Chondrocyte (in vitro differentiated cells): ENCODE data around the gene IRF2BP1. TPM values are rescaled to one million over a fixed set of nuclear protein-coding genes. Genes with fewer than 3 reads are reported as not detected.

Experiments used
- DNase-seq: peaks from one replicate; pipeline ENCODE4 v3.0.0; 2021; ENCODE audit warnings: mixed read lengths, low spot score
- H3K27ac Mint-ChIP-seq: one replicate; pipeline ENCODE4 v1.8.0; 2021; ENCODE audit warnings: mild to moderate bottlenecking, moderate library complexity, mixed read lengths; ENCODE audit not compliant: unreplicated experiment
- H3K27me3 Mint-ChIP-seq: 2 replicates; pipeline ENCODE4 v1.8.0; 2021; ENCODE audit warnings: low read depth, mixed read lengths
- H3K36me3 Mint-ChIP-seq: 2 replicates; pipeline ENCODE4 v1.8.0; 2021; ENCODE audit warnings: low read depth, mixed read lengths
- H3K4me1 Mint-ChIP-seq: 2 replicates; pipeline ENCODE4 v1.8.0; 2021; ENCODE audit warnings: low read depth, mild to moderate bottlenecking, mixed read lengths
- H3K4me3 Mint-ChIP-seq: one replicate; pipeline ENCODE4 v1.8.0; 2021; ENCODE audit warnings: mild to moderate bottlenecking, moderate library complexity, mixed read lengths; ENCODE audit not compliant: unreplicated experiment
- H3K9me3 Mint-ChIP-seq: 2 replicates; pipeline ENCODE4 v1.8.0; 2021; ENCODE audit warnings: low read depth, mixed read lengths
- CTCF ChIP-seq: fragments of 200-600 bp; sonication (generic); IDR thresholded peaks from 2 replicates; pipeline ENCODE4 v1.5.0; 2021; ENCODE audit warnings: antibody characterized with exemption, mild to moderate bottlenecking, moderate library complexity
- total RNA-seq: library from RNA; stranded (reverse); gene quantifications from 3 replicates; pipeline ENCODE4 v1.2.1, GENCODE V29; 2021

Gene IRF2BP1
- total RNA-seq, 1 donor from 2014 or later, result 30.5 TPM

GRCh38 chr19:45908956-45909355 lies 23.0 kb upstream of the IRF2BP1 start:
- Mint-ChIP-seq H3K27me3 (peaks cover 15% of the 10 kb centered on the region), H3K9me3 (no peaks in the 10 kb centered on the region), H3K27ac (no peak overlapping the region), H3K36me3 (no peaks in the 10 kb centered on the region), H3K4me3 (no peak overlapping the region), H3K4me1 (no peaks in the 10 kb centered on the region)
- TF ChIP-seq CTCF, result no peak
- no peak for DNase-seq

- no peak for TF ChIP-seq CTCF
- Mint-ChIP-seq H3K27me3 (peaks cover 9% of the 10 kb centered on the region), H3K36me3 (no peaks in the 10 kb centered on the region), H3K4me3 (no peak overlapping the region), H3K9me3 (no peaks in the 10 kb centered on the region), H3K4me1 (peaks cover 4% of the 10 kb centered on the region), H3K27ac (no peak overlapping the region)
- DNase-seq, result no peak
Observed at GRCh38 chr19:45906221-45906620, 20.3 kb upstream of the IRF2BP1 start.

GRCh38 chr19:45905011-45905410 lies 19.1 kb upstream of the IRF2BP1 start:
- TF ChIP-seq CTCF, result no peak
- Mint-ChIP-seq H3K27ac (no peak overlapping the region), H3K4me1 (peaks cover 15% of the 10 kb centered on the region), H3K36me3 (peaks cover 4% of the 10 kb centered on the region), H3K4me3 (no peak overlapping the region), H3K27me3 (peaks cover 3% of the 10 kb centered on the region), H3K9me3 (no peaks in the 10 kb centered on the region)
- no peak for DNase-seq

GRCh38 chr19:45902651-45903625 lies 17.0 kb upstream of the IRF2BP1 start:
- no peak for TF ChIP-seq CTCF
- DNase-seq, result peak; percentile 98
- Mint-ChIP-seq H3K36me3 (peaks cover 12% of the 10 kb centered on the region), H3K9me3 (no peaks in the 10 kb centered on the region), H3K27ac (peak overlapping the region; percentile 69), H3K4me3 (peak overlapping the region; percentile 90), H3K27me3 (no peaks in the 10 kb centered on the region), H3K4me1 (peaks cover 17% of the 10 kb centered on the region)

GRCh38 chr19:45901912-45902650 lies 16.1 kb upstream of the IRF2BP1 start, which contains the start of gene MYPOP:
MYPOP (minus strand) TSS chr19:45902613; CDS start chr19:45901773, 840 bp downstream.
- Mint-ChIP-seq H3K4me1 (peaks cover 17% of the 10 kb centered on the region), H3K27ac (peak within 1 kb of the TSS; percentile 85), H3K36me3 (peaks cover 12% of the 10 kb centered on the region), H3K27me3 (no peaks in the 10 kb centered on the region), H3K9me3 (no peaks in the 10 kb centered on the region), H3K4me3 (peak within 1 kb of the TSS; percentile 90)
- TF ChIP-seq CTCF, result no peak
- DNase-seq, result no peak
